ENCODE results near the gene HTR1B.

- no peak for TF ChIP-seq EZH2 (IDR thresholded peaks at IDR 0.05; ENCODE audit: insufficient read depth, poor library complexity, severe bottlenecking)
- TF ChIP-seq EZH2phosphoT487 (IDR thresholded peaks at IDR 0.05; ENCODE audit: insufficient read depth, low read depth): no peak
Measured at GRCh38 chr6:77456531-77457248, 6.6 kb downstream of the HTR1B start.

Measured in GM23248 (cell line).